Astrocyte (in vitro differentiated cells and primary cell): ENCODE measurements around the gene RASGRF1. TPM values are rescaled to one million over a fixed set of nuclear protein-coding genes. Genes with fewer than 3 reads are reported as not detected.
A peak's percentile ranks its signal among the peaks of the same experiment; 100 is the strongest.

Experiments
- DNase-seq: peaks from one replicate; pipeline ENCODE4 v3.0.0-alpha.2; 2010; ENCODE audit warnings: low read depth
- FAIRE-seq: peaks from 2 replicates; lab custom pipeline; 2011; peaks lifted over from hg19 to GRCh38; lab: Jason Lieb, UNC
- H2AFZ ChIP-seq: 2 replicates; pipeline ENCODE4 v1.6.0; 2012; ENCODE audit warnings: low read depth, low read length, inconsistent platforms
- H3K27ac ChIP-seq: 2 replicates; pipeline ENCODE4 v1.5.1; 2011; ENCODE audit warnings: low read depth, low read length, inconsistent platforms
- H3K27me3 ChIP-seq: 2 replicates; pipeline ENCODE4 v1.6.0; 2011; ENCODE audit warnings: low read length, inconsistent platforms; ENCODE audit not compliant: insufficient read depth
- H3K36me3 ChIP-seq: 2 replicates; pipeline ENCODE4 v1.5.1; 2011; ENCODE audit warnings: low read length, inconsistent platforms; ENCODE audit not compliant: insufficient read depth
- H3K4me1 ChIP-seq: 2 replicates; pipeline ENCODE4 v1.5.1; 2011; ENCODE audit warnings: low read length, inconsistent platforms; ENCODE audit not compliant: insufficient read depth
- H3K4me2 ChIP-seq: 2 replicates; pipeline ENCODE4 v1.6.0; 2012; ENCODE audit warnings: low read length, inconsistent platforms
- H3K4me3 ChIP-seq: 2 replicates; pipeline ENCODE4 v1.5.1; 2011; ENCODE audit warnings: low read depth, mild to moderate bottlenecking, low read length, inconsistent platforms; ENCODE audit not compliant: insufficient read depth
- H3K79me2 ChIP-seq: 2 replicates; pipeline ENCODE4 v1.6.0; 2012; ENCODE audit warnings: mild to moderate bottlenecking, low read length, inconsistent platforms; ENCODE audit not compliant: insufficient read depth
- H3K9ac ChIP-seq: 2 replicates; pipeline ENCODE4 v1.6.0; 2012; ENCODE audit warnings: mild to moderate bottlenecking, low read length, inconsistent platforms
- H3K9me3 ChIP-seq: 2 replicates; pipeline ENCODE4 v1.5.1; 2012; ENCODE audit warnings: low read depth, mild to moderate bottlenecking, low read length, inconsistent platforms; ENCODE audit not compliant: insufficient read depth
- H4K20me1 ChIP-seq: 2 replicates; pipeline ENCODE4 v1.6.0; 2012; ENCODE audit warnings: low read length, inconsistent platforms; ENCODE audit not compliant: insufficient read depth
- H3K27ac Mint-ChIP-seq: one replicate; pipeline ENCODE4 v1.8.0; 2021; ENCODE audit warnings: mild to moderate bottlenecking, mixed read lengths; ENCODE audit not compliant: unreplicated experiment
- H3K27me3 Mint-ChIP-seq: one replicate; pipeline ENCODE4 v1.8.0; 2021; ENCODE audit warnings: low read depth, mixed read lengths; ENCODE audit not compliant: unreplicated experiment
- H3K36me3 Mint-ChIP-seq: one replicate; pipeline ENCODE4 v1.8.0; 2021; ENCODE audit warnings: low read depth, mixed read lengths; ENCODE audit not compliant: unreplicated experiment
- H3K4me1 Mint-ChIP-seq: one replicate; pipeline ENCODE4 v1.8.0; 2021; ENCODE audit warnings: low read depth, mixed read lengths; ENCODE audit not compliant: unreplicated experiment
- H3K4me3 Mint-ChIP-seq: one replicate; pipeline ENCODE4 v1.8.0; 2021; ENCODE audit warnings: mild to moderate bottlenecking, moderate library complexity, mixed read lengths; ENCODE audit not compliant: unreplicated experiment
- H3K9me3 Mint-ChIP-seq: one replicate; pipeline ENCODE4 v1.8.0; 2021; ENCODE audit warnings: mild to moderate bottlenecking, mixed read lengths; ENCODE audit not compliant: unreplicated experiment
- CTCF ChIP-seq: IDR thresholded peaks from 2 replicates; pipeline ENCODE4 v1.5.1; 2011; ENCODE audit warnings: low read depth, mild to moderate bottlenecking, inconsistent platforms, low read length, moderate library complexity; ENCODE audit not compliant: insufficient read depth
- EZH2 ChIP-seq: IDR thresholded peaks from 2 replicates; pipeline ENCODE4 v1.6.1; 2012; ENCODE audit warnings: mild to moderate bottlenecking, low read length, inconsistent platforms; ENCODE audit not compliant: insufficient read depth
- total RNA-seq: library from RNA; stranded (reverse); gene quantifications from 2 replicates; pipeline ENCODE4 v1.2.1, GENCODE V29; 2021

RASGRF1 gene
- total RNA-seq, 1 donor from 2014 or later: 1.2 TPM

GRCh38 chr15:79089890-79090486 lies 592 bp downstream of the RASGRF1 start:
- FAIRE-seq (no peak), DNase-seq (no peak)
- H3K27ac Mint-ChIP-seq: no peak overlapping the region
- Histone ChIP-seq H3K27me3 (peaks cover 49% of the 10 kb centered on the region), H3K79me2 (no peaks in the 10 kb centered on the region), H2AFZ (no peak overlapping the region), H3K4me1 (no peaks in the 10 kb centered on the region), H3K9me3 (no peaks in the 10 kb centered on the region), H4K20me1 (no peaks in the 10 kb centered on the region), H3K27ac (no peak overlapping the region), H3K4me2 (peak overlapping the region; percentile 50), H3K4me3 (no peak overlapping the region), H3K36me3 (no peaks in the 10 kb centered on the region), H3K9ac (no peak overlapping the region)
- peaks cover 86% of the 10 kb centered on the region for H3K27me3 Mint-ChIP-seq
- H3K4me3 Mint-ChIP-seq: peak overlapping the region; percentile 73
- no peak for TF ChIP-seq CTCF
- TF ChIP-seq EZH2: peak; percentile 26
- peaks cover 3% of the 10 kb centered on the region for H3K4me1 Mint-ChIP-seq
- peaks cover 5% of the 10 kb centered on the region for H3K9me3 Mint-ChIP-seq
- no peaks in the 10 kb centered on the region for H3K36me3 Mint-ChIP-seq

GRCh38 chr15:79089331-79089889 lies 1.2 kb downstream of the RASGRF1 start:
- DNase-seq (no peak), FAIRE-seq (no peak)
- Mint-ChIP-seq H3K27me3 (peaks cover 86% of the 10 kb centered on the region), H3K27ac (no peak overlapping the region), H3K9me3 (peaks cover 5% of the 10 kb centered on the region), H3K4me1 (peaks cover 3% of the 10 kb centered on the region), H3K36me3 (no peaks in the 10 kb centered on the region), H3K4me3 (no peak overlapping the region)
- Histone ChIP-seq H3K4me3 (no peak overlapping the region), H3K9me3 (no peaks in the 10 kb centered on the region), H3K4me1 (no peaks in the 10 kb centered on the region), H2AFZ (no peak overlapping the region), H4K20me1 (no peaks in the 10 kb centered on the region), H3K4me2 (no peak overlapping the region), H3K27me3 (peaks cover 49% of the 10 kb centered on the region), H3K9ac (no peak overlapping the region), H3K36me3 (no peaks in the 10 kb centered on the region), H3K79me2 (no peaks in the 10 kb centered on the region), H3K27ac (no peak overlapping the region)
- TF ChIP-seq CTCF: no peak
- TF ChIP-seq EZH2: peak; percentile 70
